ENCODE results near the gene CTSC.

CTSC gene

DNA sequence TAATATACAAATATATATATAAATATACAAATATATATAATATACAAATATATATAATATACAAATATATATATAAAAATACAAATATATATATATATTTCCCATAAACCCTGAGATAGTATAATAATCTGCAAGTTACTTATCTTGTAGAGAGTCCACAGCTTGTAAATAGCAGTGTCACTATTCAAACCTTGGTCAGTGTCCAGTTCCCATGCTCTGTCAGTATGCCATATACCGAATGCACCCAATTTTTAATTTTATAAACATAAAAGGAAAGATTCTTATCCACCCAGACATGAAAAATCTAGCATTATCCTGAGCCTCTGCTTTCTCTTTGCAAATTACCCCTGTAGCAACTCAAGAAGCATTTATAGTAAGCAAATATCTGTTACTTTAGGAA lies 21.6 kb upstream of the CTSC start:
- H3K27ac Mint-ChIP-seq = no peak overlapping the region
- peak overlapping the region; percentile 19 for H3K4me3 Mint-ChIP-seq
- peaks cover 45% of the 10 kb centered on the region for H3K4me1 Mint-ChIP-seq
- DNase-seq (ENCODE audit: low spot score in 2 of 2) = no peak
- no peak for ATAC-seq
- H3K36me3 Mint-ChIP-seq = peaks cover 10% of the 10 kb centered on the region
- H3K9me3 Mint-ChIP-seq = no peaks in the 10 kb centered on the region

- peaks cover 45% of the 10 kb centered on the region for H3K4me1 Mint-ChIP-seq
- peak overlapping the region; percentile 23 for H3K27ac Mint-ChIP-seq
- H3K9me3 Mint-ChIP-seq = no peaks in the 10 kb centered on the region
- peaks cover 10% of the 10 kb centered on the region for H3K36me3 Mint-ChIP-seq
- peak overlapping the region; percentile 10 for H3K4me3 Mint-ChIP-seq
- DNase-seq (ENCODE audit: low spot score in 2 of 2) (no peak), ATAC-seq (no peak)
Measured at GRCh38 chr11:88358040-88358431, 20.5 kb upstream of the CTSC start.

GRCh38 chr11:88357323-88358039 lies 19.9 kb upstream of the CTSC start:
- H3K9me3 Mint-ChIP-seq = no peaks in the 10 kb centered on the region
- peaks cover 46% of the 10 kb centered on the region for H3K4me1 Mint-ChIP-seq
- peak overlapping the region; percentile 23 for H3K27ac Mint-ChIP-seq
- ATAC-seq (peak; percentile 90), DNase-seq (ENCODE audit: low spot score in 2 of 2) (no peak)
- H3K36me3 Mint-ChIP-seq = peaks cover 10% of the 10 kb centered on the region
- peak overlapping the region; percentile 10 for H3K4me3 Mint-ChIP-seq

- H3K4me3 Mint-ChIP-seq = no peak overlapping the region
- DNase-seq (ENCODE audit: low spot score in 2 of 2) (no peak), ATAC-seq (no peak)
- peaks cover 10% of the 10 kb centered on the region for H3K36me3 Mint-ChIP-seq
- no peaks in the 10 kb centered on the region for H3K9me3 Mint-ChIP-seq
- H3K4me1 Mint-ChIP-seq = peaks cover 46% of the 10 kb centered on the region
- H3K27ac Mint-ChIP-seq = no peak overlapping the region
Measured at GRCh38 chr11:88355887-88356286, 18.4 kb upstream of the CTSC start.

DNA sequence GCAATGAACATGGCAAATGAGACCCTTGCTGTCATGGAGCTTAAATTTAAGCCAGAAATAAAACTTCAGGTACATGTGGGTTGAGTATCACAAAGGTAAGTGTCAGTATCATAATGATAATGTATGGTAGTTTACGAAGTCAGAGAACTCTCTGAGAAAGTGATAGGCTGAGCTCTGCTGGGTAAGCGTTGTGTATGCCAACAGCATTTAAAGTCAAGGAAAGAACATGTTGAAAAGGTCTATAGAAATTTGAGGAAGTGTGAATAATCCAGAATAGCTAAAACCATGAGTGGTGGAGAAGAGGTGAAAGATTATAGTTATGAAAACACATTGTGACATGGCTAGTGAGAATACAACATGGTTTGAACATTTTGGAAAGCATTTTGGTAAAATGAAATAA lies 17.4 kb upstream of the CTSC start:
- DNase-seq (ENCODE audit: low spot score in 2 of 2) (no peak), ATAC-seq (no peak)
- Mint-ChIP-seq H3K36me3 (peaks cover 10% of the 10 kb centered on the region), H3K4me3 (peak overlapping the region; percentile 12), H3K27ac (peak overlapping the region; percentile 13), H3K4me1 (peaks cover 38% of the 10 kb centered on the region), H3K9me3 (no peaks in the 10 kb centered on the region)

GRCh38 chr11:88353835-88354496 lies 16.4 kb upstream of the CTSC start:
- DNase-seq (ENCODE audit: low spot score in 2 of 2) = peak in 1 of 2 donors; percentile 59
- H3K4me1 Mint-ChIP-seq = peaks cover 31% of the 10 kb centered on the region
- peak overlapping the region; percentile 13 for H3K27ac Mint-ChIP-seq
- peaks cover 10% of the 10 kb centered on the region for H3K36me3 Mint-ChIP-seq
- peak overlapping the region; percentile 12 for H3K4me3 Mint-ChIP-seq
- peak; percentile 82 for ATAC-seq
- no peaks in the 10 kb centered on the region for H3K9me3 Mint-ChIP-seq

DNA sequence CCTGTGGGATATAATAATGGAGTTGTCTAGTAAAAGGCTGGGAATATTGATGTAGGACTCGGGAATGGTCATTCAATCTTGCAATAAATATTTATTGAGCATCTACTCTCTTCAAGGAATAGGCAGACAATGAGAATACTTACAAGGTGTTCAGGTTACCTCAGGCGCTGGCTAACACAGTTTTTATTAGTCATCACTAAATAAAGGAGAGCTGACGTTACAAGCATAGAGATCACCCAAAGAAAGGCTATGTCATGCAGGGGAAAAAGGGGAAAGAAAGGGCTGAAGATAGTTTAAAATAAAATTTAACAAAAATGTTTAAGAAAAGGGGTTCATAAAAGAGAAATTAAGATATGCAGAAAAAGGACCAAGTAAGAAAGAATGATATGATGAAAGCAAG lies 15.8 kb upstream of the CTSC start:
- H3K27ac Mint-ChIP-seq = no peak overlapping the region
- H3K9me3 Mint-ChIP-seq = no peaks in the 10 kb centered on the region
- DNase-seq (ENCODE audit: low spot score in 2 of 2) = no peak
- no peak for ATAC-seq
- peaks cover 31% of the 10 kb centered on the region for H3K4me1 Mint-ChIP-seq
- H3K4me3 Mint-ChIP-seq = peak overlapping the region; percentile 12
- H3K36me3 Mint-ChIP-seq = peaks cover 10% of the 10 kb centered on the region

DNA sequence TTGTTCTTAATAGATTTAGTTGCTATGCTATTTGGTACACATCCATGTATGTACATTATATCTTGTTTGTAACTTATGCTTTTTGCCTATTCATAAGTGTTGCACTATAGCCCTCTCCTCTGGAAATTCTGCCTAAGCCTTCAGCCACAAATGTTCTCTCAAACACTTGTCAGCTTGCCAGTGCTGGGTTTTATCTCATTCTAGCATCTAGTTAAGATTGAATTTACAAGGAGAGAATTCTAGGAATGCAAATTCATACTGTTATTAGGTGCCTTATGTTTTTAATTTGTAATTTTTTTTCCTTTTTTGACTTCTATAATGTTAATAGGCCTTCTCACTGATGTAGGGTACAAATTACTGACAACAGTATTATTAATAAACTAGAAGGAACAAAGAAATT lies 14.6 kb upstream of the CTSC start:
- no peak for DNase-seq (ENCODE audit: low spot score in 2 of 2)
- Mint-ChIP-seq H3K4me1 (peaks cover 21% of the 10 kb centered on the region), H3K27ac (no peak overlapping the region), H3K4me3 (no peak overlapping the region), H3K9me3 (no peaks in the 10 kb centered on the region), H3K36me3 (peaks cover 3% of the 10 kb centered on the region)
- ATAC-seq = no peak

GRCh38 chr11:88348870-88349269 lies 11.3 kb upstream of the CTSC start:
- no peaks in the 10 kb centered on the region for H3K9me3 Mint-ChIP-seq
- H3K36me3 Mint-ChIP-seq = no peaks in the 10 kb centered on the region
- no peak overlapping the region for H3K4me3 Mint-ChIP-seq
- H3K27ac Mint-ChIP-seq = no peak overlapping the region
- peaks cover 36% of the 10 kb centered on the region for H3K4me1 Mint-ChIP-seq
- no peak for ATAC-seq
- DNase-seq (ENCODE audit: low spot score in 2 of 2) = no peak

DNA sequence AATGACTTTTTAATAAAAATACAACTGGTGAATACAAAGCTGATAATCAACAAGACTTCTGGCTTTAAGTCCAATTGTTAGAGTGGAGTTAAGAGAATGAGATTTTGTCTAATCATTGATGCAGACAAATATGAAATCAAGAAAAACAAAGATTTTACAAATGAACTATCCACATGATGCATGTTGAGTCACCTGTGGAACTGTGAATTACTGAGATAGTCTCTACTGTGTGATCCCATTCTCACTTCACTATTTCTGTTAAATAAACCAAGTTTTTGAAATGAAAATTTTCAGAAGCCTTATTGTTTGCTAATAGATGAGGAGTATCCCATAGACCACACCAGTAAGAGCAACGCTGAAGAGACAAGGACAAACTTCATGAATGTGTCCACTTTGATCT lies 8.4 kb upstream of the CTSC start:
- Mint-ChIP-seq H3K9me3 (no peaks in the 10 kb centered on the region), H3K4me3 (no peak overlapping the region), H3K27ac (no peak overlapping the region), H3K4me1 (peaks cover 45% of the 10 kb centered on the region), H3K36me3 (no peaks in the 10 kb centered on the region)
- DNase-seq (ENCODE audit: low spot score in 2 of 2) (no peak), ATAC-seq (no peak)

DNA sequence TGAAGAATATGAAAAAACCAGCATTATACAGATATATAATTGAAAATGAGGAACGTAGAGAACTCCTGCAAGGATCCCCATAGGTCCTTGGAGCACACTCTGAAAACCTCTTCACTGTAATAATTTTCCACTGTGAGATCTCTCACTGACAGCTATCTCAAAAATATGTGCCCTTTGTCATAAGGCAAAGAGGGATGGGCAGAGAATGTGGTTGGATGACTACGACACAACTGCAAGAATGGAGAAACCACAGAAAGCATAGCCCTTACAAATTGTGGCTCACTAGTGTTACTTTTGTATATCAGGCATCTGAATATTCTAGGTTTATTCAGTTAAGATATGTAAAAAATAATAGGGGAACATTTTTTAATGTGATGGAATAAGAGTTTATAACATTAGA lies 7.9 kb upstream of the CTSC start:
- H3K27ac Mint-ChIP-seq = no peak overlapping the region

DNA sequence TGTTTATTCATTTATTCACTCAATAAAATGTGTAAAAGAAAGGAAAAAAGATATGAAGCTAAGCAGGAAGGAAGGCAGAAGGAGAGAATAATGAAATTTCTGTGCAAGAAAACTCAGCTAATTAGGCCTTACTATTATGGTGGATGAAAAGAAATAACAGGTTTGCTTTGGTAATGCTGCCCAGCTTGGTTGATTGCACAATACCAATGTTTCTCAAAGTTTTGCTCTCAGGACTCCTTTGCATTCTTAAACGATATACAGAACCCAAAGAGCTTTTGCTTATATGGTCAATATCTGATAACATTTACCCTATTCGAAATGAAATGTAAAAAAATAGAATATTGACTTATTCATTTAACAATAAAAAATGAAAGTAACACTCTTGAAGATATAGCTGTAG lies 7.3 kb upstream of the CTSC start:
- ATAC-seq (no peak), DNase-seq (ENCODE audit: low spot score in 2 of 2) (no peak)
- Mint-ChIP-seq H3K4me1 (peaks cover 51% of the 10 kb centered on the region), H3K27ac (no peak overlapping the region), H3K9me3 (no peaks in the 10 kb centered on the region), H3K4me3 (no peak overlapping the region), H3K36me3 (no peaks in the 10 kb centered on the region)

More for the DNA sequence above, 7.9 kb upstream of the CTSC start:
- ATAC-seq (peak; percentile 98), DNase-seq (ENCODE audit: low spot score in 2 of 2) (no peak)
- H3K4me1 Mint-ChIP-seq = peaks cover 46% of the 10 kb centered on the region
- no peaks in the 10 kb centered on the region for H3K36me3 Mint-ChIP-seq
- no peak overlapping the region for H3K4me3 Mint-ChIP-seq
- no peaks in the 10 kb centered on the region for H3K9me3 Mint-ChIP-seq

GRCh38 chr11:88341522-88342251 lies 4.2 kb upstream of the CTSC start:
- H3K4me1 Mint-ChIP-seq = peaks cover 71% of the 10 kb centered on the region
- H3K4me3 Mint-ChIP-seq = no peak overlapping the region
- H3K9me3 Mint-ChIP-seq = no peaks in the 10 kb centered on the region
- H3K27ac Mint-ChIP-seq = no peak overlapping the region
- H3K36me3 Mint-ChIP-seq = peaks cover 18% of the 10 kb centered on the region
- DNase-seq (ENCODE audit: low spot score in 2 of 2) = no peak
- ATAC-seq = no peak

DNA sequence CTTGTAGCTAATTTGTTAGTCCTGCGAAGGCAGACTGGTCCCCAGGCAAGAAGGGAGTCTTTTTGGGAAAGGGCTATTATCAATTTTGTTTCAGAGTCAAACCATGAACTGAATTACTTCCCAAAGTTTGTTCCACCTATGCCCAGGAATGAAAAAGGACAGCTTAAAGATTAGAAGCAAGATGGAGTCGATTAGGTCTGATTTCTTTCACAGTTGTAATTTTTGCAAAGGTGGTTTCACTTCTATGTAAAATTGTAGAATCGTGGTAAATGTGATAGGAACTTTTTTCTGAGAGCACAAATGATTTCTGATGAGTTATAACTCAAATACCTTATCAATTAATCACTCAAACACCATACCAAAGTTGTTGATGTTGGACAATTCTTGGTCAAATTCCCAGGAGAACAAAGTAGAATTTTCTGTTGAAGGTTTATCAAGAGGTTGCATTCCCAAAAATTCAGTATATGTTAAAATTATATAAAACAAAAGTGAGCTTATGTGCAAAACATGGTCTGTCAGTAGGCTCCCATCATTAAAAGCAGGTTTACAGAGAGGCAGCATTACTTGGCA lies 2.9 kb upstream of the CTSC start:
- Mint-ChIP-seq H3K4me1 (peaks cover 63% of the 10 kb centered on the region), H3K36me3 (peaks cover 30% of the 10 kb centered on the region), H3K4me3 (no peak overlapping the region), H3K9me3 (no peaks in the 10 kb centered on the region), H3K27ac (no peak overlapping the region)
- no peak for ATAC-seq
- DNase-seq (ENCODE audit: low spot score in 2 of 2) = no peak

DNA sequence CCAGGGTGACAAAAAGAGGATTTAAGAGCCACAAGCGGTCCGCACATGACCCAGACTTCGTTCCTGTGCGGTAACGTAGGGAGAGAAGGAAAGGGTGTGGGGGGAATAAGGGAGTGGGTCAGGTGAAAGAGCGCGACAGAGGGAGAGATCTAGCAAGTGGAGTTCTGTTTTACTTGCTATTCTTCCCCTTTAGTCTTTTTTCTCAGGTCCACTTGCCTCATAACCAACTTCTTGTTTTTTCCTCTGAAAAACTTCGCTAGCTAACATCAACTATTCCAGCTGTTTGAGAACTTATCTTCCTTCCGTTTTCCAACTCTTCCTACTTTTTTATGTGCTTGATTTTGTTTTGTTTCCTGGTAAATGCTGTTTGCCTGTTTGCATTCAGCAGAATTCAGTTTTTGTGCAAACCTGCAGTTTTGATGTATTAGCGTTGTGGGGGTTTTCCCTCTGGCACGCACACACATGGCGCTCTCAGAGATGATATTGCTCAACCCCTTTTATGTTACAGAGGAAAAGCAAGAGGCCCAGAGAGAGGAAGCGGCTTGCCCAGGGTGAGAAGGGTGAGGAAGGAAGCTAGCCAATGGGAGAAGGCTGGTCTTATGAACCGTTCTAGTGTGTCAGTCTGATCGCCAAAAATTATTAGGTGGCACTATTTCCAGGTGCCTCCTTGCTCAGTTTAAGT lies 592 bp upstream of the CTSC start:
- Mint-ChIP-seq H3K9me3 (no peaks in the 10 kb centered on the region), H3K4me3 (peak overlapping the region; percentile 100), H3K36me3 (peaks cover 53% of the 10 kb centered on the region), H3K4me1 (peaks cover 60% of the 10 kb centered on the region), H3K27ac (peak overlapping the region; percentile 98)
- peak; percentile 74 for ATAC-seq
- DNase-seq (ENCODE audit: low spot score in 2 of 2) = peak; percentile 32 to 73

Data from stimulated activated effector memory CD8-positive, alpha-beta T cell treated with anti-CD3 and anti-CD28 coated beads, Interleukin-12 subunit alpha, Interleukin-12 subunit beta, amount 100 ng/mL, for 72 hours (primary cell).